ENCODE measurements around the gene BDP1.
"Not testable (repeated sequence)": the region's sequence is repeated elsewhere in the genome, so short reads cannot be mapped to it uniquely, and the experiment has no call there.

BDP1 gene

GRCh38 chr5:71475788-71476384 is 20.4 kb downstream of the BDP1 start:
- DNase-seq, result no peak

GRCh38 chr5:71481441-71481840 is 26.0 kb downstream of the BDP1 start:
- DNase-seq, result no peak

GRCh38 chr5:71482132-71482531 is 26.7 kb downstream of the BDP1 start:
- peak; percentile 6 for DNase-seq

- DNase-seq, result no peak
These were observed 27.9 kb downstream of the BDP1 start for GRCh38 chr5:71483355-71483754.

GRCh38 chr5:71492817-71493615 is 37.6 kb downstream of the BDP1 start:
- no peak for DNase-seq

- not testable (repeated sequence) for DNase-seq
These were observed 38.8 kb downstream of the BDP1 start for GRCh38 chr5:71494202-71494601.

- not testable (repeated sequence) for DNase-seq
These were observed 43.3 kb downstream of the BDP1 start for GRCh38 chr5:71498756-71499155.

GRCh38 chr5:71503536-71503935 is 48.1 kb downstream of the BDP1 start:
- DNase-seq, result no peak

- no peak for DNase-seq
These were observed 66.7 kb downstream of the BDP1 start for GRCh38 chr5:71522151-71522550.

GRCh38 chr5:71525611-71526010 is 70.2 kb downstream of the BDP1 start:
- not testable (repeated sequence) for DNase-seq

GRCh38 chr5:71528206-71528605 is 72.8 kb downstream of the BDP1 start:
- no peak for DNase-seq

GRCh38 chr5:71529682-71530081 is 74.2 kb downstream of the BDP1 start:
- no peak for DNase-seq

- DNase-seq, result no peak
These were observed 77.7 kb downstream of the BDP1 start for GRCh38 chr5:71533142-71533541.

GRCh38 chr5:71533615-71534014 is 78.2 kb downstream of the BDP1 start:
- DNase-seq, result no peak

- DNase-seq, result no peak
These were observed 82.2 kb downstream of the BDP1 start for GRCh38 chr5:71537687-71538086.

GRCh38 chr5:71550885-71551284 is 95.4 kb downstream of the BDP1 start:
- not testable (repeated sequence) for DNase-seq

- DNase-seq, result not testable (repeated sequence)
These were observed 96.1 kb downstream of the BDP1 start for GRCh38 chr5:71551582-71551981.

- DNase-seq, result not testable (repeated sequence)
These were observed 96.7 kb downstream of the BDP1 start for GRCh38 chr5:71552026-71552749.

GRCh38 chr5:71563161-71563560 is 107.7 kb downstream of the BDP1 start:
- DNase-seq, result no peak

GRCh38 chr5:71564895-71565294 is 109.4 kb downstream of the BDP1 start:
- DNase-seq, result no peak

GRCh38 chr5:71569748-71570509 is 114.5 kb downstream of the BDP1 start:
- DNase-seq, result no peak

- not testable (repeated sequence) for DNase-seq
These were observed 116.4 kb downstream of the BDP1 start for GRCh38 chr5:71571811-71572210.

- no peak for DNase-seq
These were observed 118.1 kb downstream of the BDP1 start for GRCh38 chr5:71573591-71573990.
